Stimulated activated naive B cell treated with anti-CD40 and anti-IgM and Interleukin-4, amounts not matched to agents 10 μg/mL and 1 μg/mL and 100 μg/mL, for 72 hours (primary cell): ENCODE data around the gene MAST4.

Source experiments
- ATAC-seq, 2 donors: fragments of 150-1000 bp; cut with Tn5 transposase; replicated peaks; 2 replicates each; pipeline ENCODE4 v1.10.0; 2021; ENCODE audit warnings: moderate library complexity in 1 of 2
- DNase-seq: peaks from one replicate; pipeline ENCODE4 v3.0.0; 2021
- H3K27ac Mint-ChIP-seq: one replicate; pipeline ENCODE4 v1.8.0; 2022; ENCODE audit warnings: mild to moderate bottlenecking, mixed read lengths
- H3K27me3 Mint-ChIP-seq, 2 donors: one replicate each; pipeline ENCODE4 v1.8.0; 2022; ENCODE audit warnings: mixed read lengths in 2 of 2
- H3K36me3 Mint-ChIP-seq, 2 donors: one replicate each; pipeline ENCODE4 v1.8.0; 2022; ENCODE audit warnings: mixed read lengths in 2 of 2, mild to moderate bottlenecking in 1 of 2
- H3K4me1 Mint-ChIP-seq, 2 donors: one replicate each; pipeline ENCODE4 v1.8.0; 2022; ENCODE audit warnings: mixed read lengths in 2 of 2, mild to moderate bottlenecking in 1 of 2
- H3K4me3 Mint-ChIP-seq, 2 donors: one replicate each; pipeline ENCODE4 v1.8.0; 2022; ENCODE audit warnings: mild to moderate bottlenecking in 2 of 2, mixed read lengths in 2 of 2, moderate library complexity in 1 of 2
- H3K9me3 Mint-ChIP-seq, 2 donors: one replicate each; pipeline ENCODE4 v1.8.0; 2022; ENCODE audit warnings: mixed read lengths in 2 of 2, mild to moderate bottlenecking in 1 of 2

Gene MAST4

DNA sequence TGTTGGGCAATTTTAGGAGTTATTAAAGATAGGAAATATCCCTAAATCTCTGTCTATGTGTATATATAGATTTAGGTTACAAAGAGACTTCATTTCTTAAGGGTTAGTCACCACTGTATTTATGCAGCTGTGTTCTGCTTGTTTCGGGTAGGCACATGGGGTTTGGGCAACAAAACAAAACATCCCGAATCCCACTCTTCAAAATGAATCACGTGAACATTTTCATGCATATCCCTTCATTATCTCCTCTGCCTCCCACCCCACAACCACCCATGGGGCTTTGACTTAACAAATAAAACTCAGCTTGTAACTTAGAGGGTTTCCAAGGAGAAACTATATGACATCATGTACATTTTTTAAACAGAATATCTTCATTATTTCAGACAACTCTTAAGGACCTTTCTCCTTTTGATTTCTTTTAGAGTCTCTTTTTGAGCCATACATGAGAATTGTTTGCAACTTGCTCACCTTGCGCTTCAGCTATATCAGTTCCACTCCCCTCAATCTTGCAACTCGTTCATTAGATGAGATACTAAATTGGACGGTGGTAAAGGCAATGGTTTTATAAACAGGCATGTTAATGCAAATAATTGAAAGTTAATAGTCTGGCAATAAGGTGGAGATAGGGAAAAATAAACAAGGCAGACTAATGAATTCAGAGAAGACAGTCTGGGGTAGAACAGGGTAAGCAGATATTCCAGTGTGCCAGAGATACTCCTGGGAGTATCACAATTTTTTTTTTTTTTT lies 463.7 kb downstream of the MAST4 start:
- H3K4me3 Mint-ChIP-seq = no peak overlapping the region
- H3K4me1 Mint-ChIP-seq = no peaks in the 10 kb centered on the region
- H3K27ac Mint-ChIP-seq = no peak overlapping the region
- no peak for ATAC-seq
- no peak for DNase-seq
- H3K27me3 Mint-ChIP-seq = no peaks in the 10 kb centered on the region
- H3K9me3 Mint-ChIP-seq = peaks cover 0 to 2% of the 10 kb centered on the region in 2 donors
- H3K36me3 Mint-ChIP-seq = peaks cover 2 to 5% of the 10 kb centered on the region in 2 donors

DNA sequence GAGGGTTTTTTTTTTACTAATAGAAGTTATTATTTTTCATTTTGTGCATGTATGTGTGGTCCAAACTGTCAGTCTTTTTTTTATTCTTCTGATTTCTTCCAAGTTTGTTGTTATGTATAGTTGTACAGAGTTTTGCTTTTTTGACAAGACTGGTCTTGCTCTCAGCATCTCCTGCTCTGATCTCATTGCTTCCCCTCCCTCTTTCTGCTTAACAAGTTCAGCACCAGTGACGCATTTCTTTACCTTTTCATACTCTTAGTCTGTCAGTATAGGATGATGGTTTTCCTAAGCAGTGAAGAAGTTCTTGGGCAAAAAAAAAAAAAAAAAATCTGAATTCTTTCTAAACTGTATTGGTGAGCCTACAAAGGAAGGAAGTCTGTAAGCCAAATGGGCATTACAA lies 465.3 kb downstream of the MAST4 start:
- ATAC-seq (no peak), DNase-seq (no peak)
- no peaks in the 10 kb centered on the region for H3K27me3 Mint-ChIP-seq
- H3K4me1 Mint-ChIP-seq = no peaks in the 10 kb centered on the region
- H3K9me3 Mint-ChIP-seq = peaks cover 0 to 2% of the 10 kb centered on the region in 2 donors
- H3K36me3 Mint-ChIP-seq = peaks cover 2 to 5% of the 10 kb centered on the region in 2 donors
- no peak overlapping the region for H3K4me3 Mint-ChIP-seq
- H3K27ac Mint-ChIP-seq = no peak overlapping the region

GRCh38 chr5:67063055-67063454 lies 466.9 kb downstream of the MAST4 start:
- H3K4me3 Mint-ChIP-seq = no peak overlapping the region
- H3K36me3 Mint-ChIP-seq = peaks cover 2 to 6% of the 10 kb centered on the region in 2 donors
- no peak overlapping the region for H3K27ac Mint-ChIP-seq
- no peak for ATAC-seq
- no peaks in the 10 kb centered on the region for H3K27me3 Mint-ChIP-seq
- H3K9me3 Mint-ChIP-seq = peaks cover 1 to 2% of the 10 kb centered on the region in 2 donors
- H3K4me1 Mint-ChIP-seq = no peaks in the 10 kb centered on the region
- DNase-seq = no peak

DNA sequence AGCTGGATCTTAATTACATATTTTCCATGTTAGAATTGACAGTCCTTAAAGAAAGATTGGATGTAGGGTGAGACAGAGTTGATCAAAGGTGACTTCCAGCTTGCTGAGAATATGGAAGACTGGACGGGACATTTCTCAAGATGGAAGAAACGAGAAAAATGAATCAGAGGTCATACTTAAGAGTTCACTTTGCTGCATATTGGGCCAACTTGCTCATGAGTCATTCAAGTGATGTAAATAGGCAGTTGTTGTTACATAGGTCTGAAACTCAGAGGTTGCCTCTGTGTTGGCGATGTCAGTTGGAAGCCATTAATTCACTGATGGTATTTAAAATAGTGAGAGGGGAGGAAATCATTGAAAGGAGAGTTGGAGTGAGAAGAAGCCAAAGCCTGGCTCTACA lies 467.6 kb downstream of the MAST4 start:
- peaks cover 2 to 3% of the 10 kb centered on the region in 2 donors for H3K9me3 Mint-ChIP-seq
- no peaks in the 10 kb centered on the region for H3K27me3 Mint-ChIP-seq
- H3K4me1 Mint-ChIP-seq = no peaks in the 10 kb centered on the region
- no peak overlapping the region for H3K4me3 Mint-ChIP-seq
- DNase-seq (no peak), ATAC-seq (no peak)
- H3K27ac Mint-ChIP-seq = no peak overlapping the region
- peaks cover 2 to 8% of the 10 kb centered on the region in 2 donors for H3K36me3 Mint-ChIP-seq

DNA sequence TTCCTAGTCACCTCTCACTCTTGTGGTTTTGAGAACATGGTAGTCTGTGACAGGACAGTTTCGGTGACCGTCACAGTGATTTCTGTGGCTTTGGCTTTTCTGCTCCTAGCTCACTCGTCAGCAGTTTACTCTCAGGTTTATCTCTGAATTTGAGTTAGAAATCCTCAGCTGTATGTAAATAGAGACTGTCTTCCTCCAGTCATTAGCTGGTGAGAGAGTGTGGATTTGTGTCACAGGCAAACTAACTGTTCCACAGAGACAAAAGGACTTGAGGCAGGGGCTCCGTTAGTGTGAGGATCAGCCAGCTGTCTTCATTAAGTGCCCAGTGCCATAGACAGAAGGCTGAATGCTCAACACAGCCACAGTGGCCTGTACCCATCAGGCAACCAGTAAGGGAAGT lies 469.0 kb downstream of the MAST4 start:
- Mint-ChIP-seq H3K4me1 (no peaks in the 10 kb centered on the region), H3K4me3 (no peak overlapping the region), H3K27ac (no peak overlapping the region), H3K36me3 (peaks cover 0 to 8% of the 10 kb centered on the region in 2 donors), H3K9me3 (peaks cover 2 to 3% of the 10 kb centered on the region in 2 donors), H3K27me3 (no peaks in the 10 kb centered on the region)
- ATAC-seq (no peak), DNase-seq (no peak)

GRCh38 chr5:67065696-67066095 lies 469.5 kb downstream of the MAST4 start:
- peaks cover 0 to 8% of the 10 kb centered on the region in 2 donors for H3K36me3 Mint-ChIP-seq
- no peak overlapping the region for H3K4me3 Mint-ChIP-seq
- no peaks in the 10 kb centered on the region for H3K27me3 Mint-ChIP-seq
- no peaks in the 10 kb centered on the region for H3K4me1 Mint-ChIP-seq
- DNase-seq (no peak), ATAC-seq (no peak)
- H3K9me3 Mint-ChIP-seq = peaks cover 2 to 3% of the 10 kb centered on the region in 2 donors
- H3K27ac Mint-ChIP-seq = no peak overlapping the region

- H3K27ac Mint-ChIP-seq = no peak overlapping the region
- H3K36me3 Mint-ChIP-seq = peaks cover 0 to 8% of the 10 kb centered on the region in 2 donors
- H3K4me3 Mint-ChIP-seq = no peak overlapping the region
These were observed 470.6 kb downstream of the MAST4 start for GRCh38 chr5:67066815-67067214.

GRCh38 chr5:67073045-67073680 lies 477.0 kb downstream of the MAST4 start:
- Mint-ChIP-seq H3K4me1 (no peaks in the 10 kb centered on the region), H3K27ac (no peak overlapping the region), H3K9me3 (peaks cover 0 to under 1% of the 10 kb centered on the region in 2 donors), H3K4me3 (no peak overlapping the region), H3K36me3 (peaks cover 0 to under 1% of the 10 kb centered on the region in 2 donors), H3K27me3 (no peaks in the 10 kb centered on the region)
- ATAC-seq (no peak), DNase-seq (no peak)

More at GRCh38 chr5:67066815-67067214, 470.6 kb downstream of the MAST4 start:
- H3K27me3 Mint-ChIP-seq = no peaks in the 10 kb centered on the region
- ATAC-seq (no peak), DNase-seq (no peak)
- H3K9me3 Mint-ChIP-seq = peaks cover 2 to 3% of the 10 kb centered on the region in 2 donors
- no peaks in the 10 kb centered on the region for H3K4me1 Mint-ChIP-seq

DNA sequence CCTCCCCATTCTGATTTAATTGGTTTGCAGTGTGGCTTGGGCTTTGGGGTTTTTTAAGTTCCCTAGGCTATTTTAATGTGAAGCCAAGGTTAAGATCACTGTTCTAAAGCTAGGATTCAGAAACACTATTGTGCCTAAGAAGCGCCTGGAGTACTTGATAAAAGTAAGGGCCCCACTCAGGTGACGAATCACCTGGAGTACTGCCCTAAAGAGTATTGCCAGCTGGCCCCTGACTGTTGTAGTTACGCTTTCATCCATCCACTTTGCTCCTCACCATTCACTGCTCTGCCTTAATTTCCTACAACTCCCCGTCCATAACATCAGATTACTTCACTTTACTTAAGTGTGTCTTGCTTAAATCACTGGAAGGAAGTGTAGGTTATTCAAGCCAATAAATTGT lies 481.1 kb downstream of the MAST4 start:
- Mint-ChIP-seq H3K4me1 (peaks cover 2 to 6% of the 10 kb centered on the region in 2 donors), H3K27ac (no peak overlapping the region), H3K9me3 (no peaks in the 10 kb centered on the region), H3K36me3 (no peaks in the 10 kb centered on the region), H3K4me3 (no peak overlapping the region), H3K27me3 (no peaks in the 10 kb centered on the region)
- DNase-seq = no peak
- ATAC-seq = no peak

- DNase-seq (no peak), ATAC-seq (no peak)
- H3K27me3 Mint-ChIP-seq = no peaks in the 10 kb centered on the region
- H3K36me3 Mint-ChIP-seq = no peaks in the 10 kb centered on the region
- no peaks in the 10 kb centered on the region for H3K9me3 Mint-ChIP-seq
- no peak overlapping the region for H3K27ac Mint-ChIP-seq
- no peak overlapping the region for H3K4me3 Mint-ChIP-seq
- peaks cover 2 to 6% of the 10 kb centered on the region in 2 donors for H3K4me1 Mint-ChIP-seq
These were observed 485.1 kb downstream of the MAST4 start for GRCh38 chr5:67081261-67081660.

GRCh38 chr5:67082941-67083340 lies 486.7 kb downstream of the MAST4 start:
- Mint-ChIP-seq H3K4me3 (no peak overlapping the region), H3K4me1 (peaks cover 2 to 6% of the 10 kb centered on the region in 2 donors), H3K27ac (no peak overlapping the region), H3K27me3 (no peaks in the 10 kb centered on the region), H3K36me3 (no peaks in the 10 kb centered on the region), H3K9me3 (no peaks in the 10 kb centered on the region)
- DNase-seq (no peak), ATAC-seq (no peak)

DNA sequence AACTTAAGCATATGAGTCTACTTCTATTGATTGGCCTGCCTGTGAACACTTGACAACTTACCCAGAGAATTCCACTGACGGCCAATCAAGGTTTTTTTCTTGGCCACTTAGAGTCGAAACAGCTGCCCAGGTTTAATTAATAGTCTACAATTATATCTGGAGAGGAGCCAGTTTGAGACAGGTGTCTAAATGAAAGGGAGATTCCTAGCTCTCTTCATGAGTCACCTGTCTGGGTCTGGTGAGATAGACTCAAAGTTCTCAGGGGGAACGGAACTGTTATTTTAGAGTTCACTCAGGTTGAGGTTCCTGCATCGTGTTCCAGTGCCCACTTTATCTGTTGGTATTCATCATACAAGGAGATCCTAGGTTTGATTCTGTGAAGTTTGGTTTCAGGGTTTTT lies 489.4 kb downstream of the MAST4 start:
- Mint-ChIP-seq H3K27ac (no peak overlapping the region), H3K9me3 (no peaks in the 10 kb centered on the region), H3K27me3 (no peaks in the 10 kb centered on the region), H3K4me1 (peaks cover 2 to 6% of the 10 kb centered on the region in 2 donors), H3K4me3 (no peak overlapping the region), H3K36me3 (peaks cover 0 to 1% of the 10 kb centered on the region in 2 donors)
- DNase-seq (no peak), ATAC-seq (no peak)

DNA sequence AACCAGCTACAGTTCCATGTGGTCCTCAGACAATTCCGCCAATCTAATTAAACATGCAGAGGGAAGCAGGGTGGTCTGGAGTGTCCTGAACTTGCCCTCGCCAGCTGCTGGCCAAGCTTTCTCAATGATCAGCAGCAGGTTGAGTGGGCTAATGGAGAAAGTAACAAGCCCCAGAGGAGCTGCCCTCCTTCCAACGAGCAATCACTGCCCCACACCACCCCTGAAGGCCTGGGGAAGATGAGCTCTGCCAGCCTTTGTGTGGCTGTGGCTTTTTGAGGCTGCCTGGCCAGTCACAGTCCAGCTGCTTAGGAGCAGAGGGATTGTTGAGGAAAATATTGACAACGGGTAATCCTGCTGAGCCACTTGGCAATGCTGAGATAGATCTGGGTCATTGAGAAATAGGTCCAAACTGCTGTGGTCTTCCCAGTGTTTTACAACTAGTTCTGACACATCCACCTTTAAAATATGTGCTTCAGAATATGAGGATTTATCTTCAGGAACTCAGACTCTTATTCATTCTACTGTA lies 493.1 kb downstream of the MAST4 start:
- Mint-ChIP-seq H3K27me3 (no peaks in the 10 kb centered on the region), H3K36me3 (peaks cover 0 to 5% of the 10 kb centered on the region in 2 donors), H3K27ac (no peak overlapping the region), H3K4me1 (no peaks in the 10 kb centered on the region), H3K9me3 (no peaks in the 10 kb centered on the region), H3K4me3 (no peak overlapping the region)
- ATAC-seq (no peak), DNase-seq (no peak)

DNA sequence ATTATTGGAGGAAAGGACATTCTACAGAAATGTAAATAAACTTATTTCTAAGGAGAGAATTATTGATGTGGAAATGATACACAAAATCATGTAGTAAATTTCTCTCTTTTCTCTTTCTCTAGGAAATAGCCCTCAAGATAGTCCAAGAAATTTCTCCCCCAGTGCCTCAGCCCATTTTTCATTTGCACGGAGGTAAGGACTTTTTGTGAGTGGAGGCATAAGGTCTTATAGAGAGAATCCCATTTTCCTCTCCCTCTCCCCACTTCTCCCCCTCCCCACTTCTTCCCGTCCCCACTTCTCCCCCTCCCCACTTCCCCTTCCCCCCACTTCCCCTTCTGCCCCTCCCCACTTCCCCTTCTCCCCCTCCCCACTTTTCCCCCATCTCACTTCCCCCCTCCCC lies 493.8 kb downstream of the MAST4 start:
- no peaks in the 10 kb centered on the region for H3K9me3 Mint-ChIP-seq
- H3K36me3 Mint-ChIP-seq = peaks cover 0 to 5% of the 10 kb centered on the region in 2 donors
- H3K4me3 Mint-ChIP-seq = no peak overlapping the region
- H3K27ac Mint-ChIP-seq = no peak overlapping the region
- no peak for DNase-seq
- no peaks in the 10 kb centered on the region for H3K4me1 Mint-ChIP-seq
- H3K27me3 Mint-ChIP-seq = no peaks in the 10 kb centered on the region
- ATAC-seq = no peak

DNA sequence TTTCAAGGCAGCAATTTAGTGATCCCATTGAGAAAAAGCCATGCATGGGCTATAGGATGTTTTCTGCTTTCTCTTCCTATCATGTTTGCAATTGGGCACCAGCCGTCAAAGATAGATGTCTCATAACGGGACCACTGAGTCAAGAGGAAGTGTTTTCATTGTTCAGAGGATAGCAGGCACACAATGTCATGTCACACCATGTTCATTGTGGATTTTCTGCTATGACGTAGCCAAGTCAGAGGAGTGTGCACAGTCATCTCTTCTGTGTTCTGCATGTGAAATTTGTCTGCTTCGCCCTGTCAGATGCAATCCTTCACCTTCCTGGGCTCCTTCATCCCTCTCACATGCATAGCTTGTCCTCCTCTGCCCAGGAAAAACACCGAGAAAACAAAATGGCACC lies 494.4 kb downstream of the MAST4 start:
- DNase-seq = no peak
- no peaks in the 10 kb centered on the region for H3K27me3 Mint-ChIP-seq

More for the DNA sequence above, 494.4 kb downstream of the MAST4 start:
- no peak overlapping the region for H3K4me3 Mint-ChIP-seq
- H3K27ac Mint-ChIP-seq = no peak overlapping the region
- H3K36me3 Mint-ChIP-seq = peaks cover 0 to 5% of the 10 kb centered on the region in 2 donors
- no peak for ATAC-seq
- H3K4me1 Mint-ChIP-seq = no peaks in the 10 kb centered on the region
- H3K9me3 Mint-ChIP-seq = no peaks in the 10 kb centered on the region
